ENCODE data around the gene GPR62. TPM values are rescaled to one million over a fixed set of nuclear protein-coding genes. Genes with fewer than 3 reads are reported as not detected.

The GPR62 gene
- total and polyA plus RNA-seq, 9 of the 15 experiments (the other 6 are each of a cell fraction or from before 2014, with no cell fraction given) = not detected

DNA sequence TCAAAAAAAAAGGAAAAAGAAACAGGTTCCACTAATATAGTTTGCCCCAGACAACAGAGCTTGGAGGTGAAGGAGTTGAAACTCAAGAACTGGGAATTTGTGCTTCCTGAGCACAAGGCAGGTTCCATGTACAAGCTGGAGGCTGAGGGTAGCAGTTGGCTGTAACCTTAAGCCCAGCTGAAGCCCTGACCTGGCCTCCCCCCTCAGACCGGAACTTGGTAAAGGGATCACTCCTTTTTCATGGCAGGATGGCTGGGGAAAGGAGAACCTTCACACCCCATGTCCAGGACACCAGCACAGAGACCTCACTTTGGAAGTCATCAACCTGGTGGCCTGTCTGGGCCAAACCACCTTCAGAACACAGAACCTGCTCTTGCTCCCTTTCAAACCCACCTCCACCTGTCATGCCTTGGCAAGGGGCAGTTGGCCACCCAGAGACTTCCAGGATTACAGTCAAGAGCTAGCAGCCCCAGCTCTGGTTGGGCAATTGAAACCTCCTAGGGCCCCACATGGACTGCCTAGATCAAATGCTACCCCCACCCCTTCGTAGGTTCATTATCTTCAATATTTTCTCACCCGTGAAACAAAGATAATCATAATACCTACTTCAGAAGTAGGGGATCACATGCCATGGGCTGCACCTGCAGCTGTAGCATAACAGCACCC, 37.0 kb downstream of the GPR62 start:
- Histone ChIP-seq H3K27ac (ENCODE audit: extremely low read depth, low read depth, low read length) (peak overlapping the region; percentile 74), H4K20me1 (replicated peaks; ENCODE audit: control insufficient read depth, insufficient read depth, low read length) (peaks cover 6% of the 10 kb centered on the region; the same call in 1 of the 2 replicates), H3K9me3 (replicated peaks; ENCODE audit: control insufficient read depth, insufficient read depth, low read depth, low read length) (0 out of 2 replicates have a peak, but pooled peaks cover 3% of the 10 kb centered on the region), H3K36me3 (ENCODE audit: control insufficient read depth, insufficient read depth, low read length) (peaks cover 47% of the 10 kb centered on the region), H3K27me3 (ENCODE audit: control insufficient read depth in 2 of 2, insufficient read depth in 2 of 2, low read length in 2 of 2) (no peaks in the 10 kb centered on the region), H3K4me3 (no peak overlapping the region), H2AFZ (ENCODE audit: low read depth, low read length) (no peak overlapping the region), H3K79me2 (ENCODE audit: control insufficient read depth, insufficient read depth, low read length) (peaks cover 37% of the 10 kb centered on the region), H3K9me1 (ENCODE audit: control insufficient read depth, insufficient read depth, low read length) (no peaks in the 10 kb centered on the region), H3K9ac (ENCODE audit: insufficient read depth in 1 of 2, low read depth in 2 of 2, low read length in 2 of 2) (peak overlapping the region; percentile 46 to 74; a peak in 3 of 4 replicates), H3K4me1 (replicated peaks in 1 of 2; ENCODE audit: control insufficient read depth in 2 of 2, insufficient read depth in 2 of 2, low read length in 2 of 2) (peaks cover 25 to 42% of the 10 kb centered on the region in 2 experiments), H3K4me2 (ENCODE audit: insufficient read depth, low read length) (peak overlapping the region; percentile 52)
- DNase-seq (ENCODE audit: extremely low read depth in 1 of 4, low spot score in 3 of 4) = peak in 1 of 4 experiments; percentile 40
- 43% methylated on average over 3 of the region's 3 CpGs for WGBS (ENCODE audit: insufficient coverage, low coverage, missing lambda C conversion rate)
- intact Hi-C loops (cut with micrococcal nuclease) (no loop called here), in situ Hi-C loops (cut with MboI) (no loop called here)
- peak; percentile 23 for FAIRE-seq
- no TSS peak for BruUV-seq (replicated peaks)
- ChIA-PET CTCF (ENCODE audit: low intra/inter-chr PET ratio) (no interaction called here), POLR2A (interaction anchor here (0.6 to 6.0 kb wide), 11 partner anchors 9 to 456 kb away, joined by 3 to 105 read pairs (median 4); partner anchors contain the start of genes ABHD14A, ABHD14B, ACY1 and PARP3)
- ATAC-seq = peak; percentile 26
- TF ChIP-seq TCF7 (IDR thresholded peaks at IDR 0.05; ENCODE audit: borderline replicate concordance) (0 out of 2 replicates have a peak, but pooled peaks have one; percentile 31), SIX5 (IDR thresholded peaks at IDR 0.05; ENCODE audit: borderline replicate concordance in 1 of 2, insufficient read depth in 1 of 2, low read depth in 1 of 2, low read length in 2 of 2) (no peak), SREBF2 (CRISPR knock-in tag; IDR thresholded peaks at IDR 0.05) (no peak), NCOA2 (IDR thresholded peaks at IDR 0.05; ENCODE audit: partially characterized antibody in 2 of 2) (no peak), NRF1 (conservative IDR thresholded peaks at IDR 0.05 in 1 of 2, IDR thresholded peaks at IDR 0.05 in 1 of 2) (no peak), MYNN (IDR thresholded peaks at IDR 0.05) (peak; percentile 42; the same call in 1 of the 2 replicates), MYNN (CRISPR knock-in tag; IDR thresholded peaks at IDR 0.05) (no peak), POLR2AphosphoS5 (IDR thresholded peaks at IDR 0.05; ENCODE audit: control insufficient read depth, insufficient read depth, low read depth, low read length) (peak; percentile 65; the same call in 1 of the 2 replicates), CBFB (CRISPR knock-in tag; IDR thresholded peaks at IDR 0.05) (no peak), FOSL1 (tag; conservative IDR thresholded peaks at IDR 0.05) (no peak), ZNF431 (CRISPR knock-in tag; IDR thresholded peaks at IDR 0.05) (no peak), SUPT5H (IDR thresholded peaks at IDR 0.05) (peak; percentile 11), ZNF224 (CRISPR knock-in tag; IDR thresholded peaks at IDR 0.05) (no peak)
- TF ChIP-seq, protein P1, sequence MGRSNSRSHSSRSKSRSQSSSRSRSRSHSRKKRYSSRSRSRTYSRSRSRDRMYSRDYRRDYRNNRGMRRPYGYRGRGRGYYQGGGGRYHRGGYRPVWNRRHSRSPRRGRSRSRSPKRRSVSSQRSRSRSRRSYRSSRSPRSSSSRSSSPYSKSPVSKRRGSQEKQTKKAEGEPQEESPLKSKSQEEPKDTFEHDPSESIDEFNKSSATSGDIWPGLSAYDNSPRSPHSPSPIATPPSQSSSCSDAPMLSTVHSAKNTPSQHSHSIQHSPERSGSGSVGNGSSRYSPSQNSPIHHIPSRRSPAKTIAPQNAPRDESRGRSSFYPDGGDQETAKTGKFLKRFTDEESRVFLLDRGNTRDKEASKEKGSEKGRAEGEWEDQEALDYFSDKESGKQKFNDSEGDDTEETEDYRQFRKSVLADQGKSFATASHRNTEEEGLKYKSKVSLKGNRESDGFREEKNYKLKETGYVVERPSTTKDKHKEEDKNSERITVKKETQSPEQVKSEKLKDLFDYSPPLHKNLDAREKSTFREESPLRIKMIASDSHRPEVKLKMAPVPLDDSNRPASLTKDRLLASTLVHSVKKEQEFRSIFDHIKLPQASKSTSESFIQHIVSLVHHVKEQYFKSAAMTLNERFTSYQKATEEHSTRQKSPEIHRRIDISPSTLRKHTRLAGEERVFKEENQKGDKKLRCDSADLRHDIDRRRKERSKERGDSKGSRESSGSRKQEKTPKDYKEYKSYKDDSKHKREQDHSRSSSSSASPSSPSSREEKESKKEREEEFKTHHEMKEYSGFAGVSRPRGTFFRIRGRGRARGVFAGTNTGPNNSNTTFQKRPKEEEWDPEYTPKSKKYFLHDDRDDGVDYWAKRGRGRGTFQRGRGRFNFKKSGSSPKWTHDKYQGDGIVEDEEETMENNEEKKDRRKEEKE (IDR thresholded peaks at IDR 0.05; ENCODE audit: borderline replicate concordance in 1 of 2, control insufficient read depth in 1 of 2, low read depth in 2 of 2, low read length in 1 of 2) = 0 out of 4 replicates have a peak, but pooled peaks of 1 of the 2 experiments have one; percentile 29
- TF ChIP-seq, protein P2, sequence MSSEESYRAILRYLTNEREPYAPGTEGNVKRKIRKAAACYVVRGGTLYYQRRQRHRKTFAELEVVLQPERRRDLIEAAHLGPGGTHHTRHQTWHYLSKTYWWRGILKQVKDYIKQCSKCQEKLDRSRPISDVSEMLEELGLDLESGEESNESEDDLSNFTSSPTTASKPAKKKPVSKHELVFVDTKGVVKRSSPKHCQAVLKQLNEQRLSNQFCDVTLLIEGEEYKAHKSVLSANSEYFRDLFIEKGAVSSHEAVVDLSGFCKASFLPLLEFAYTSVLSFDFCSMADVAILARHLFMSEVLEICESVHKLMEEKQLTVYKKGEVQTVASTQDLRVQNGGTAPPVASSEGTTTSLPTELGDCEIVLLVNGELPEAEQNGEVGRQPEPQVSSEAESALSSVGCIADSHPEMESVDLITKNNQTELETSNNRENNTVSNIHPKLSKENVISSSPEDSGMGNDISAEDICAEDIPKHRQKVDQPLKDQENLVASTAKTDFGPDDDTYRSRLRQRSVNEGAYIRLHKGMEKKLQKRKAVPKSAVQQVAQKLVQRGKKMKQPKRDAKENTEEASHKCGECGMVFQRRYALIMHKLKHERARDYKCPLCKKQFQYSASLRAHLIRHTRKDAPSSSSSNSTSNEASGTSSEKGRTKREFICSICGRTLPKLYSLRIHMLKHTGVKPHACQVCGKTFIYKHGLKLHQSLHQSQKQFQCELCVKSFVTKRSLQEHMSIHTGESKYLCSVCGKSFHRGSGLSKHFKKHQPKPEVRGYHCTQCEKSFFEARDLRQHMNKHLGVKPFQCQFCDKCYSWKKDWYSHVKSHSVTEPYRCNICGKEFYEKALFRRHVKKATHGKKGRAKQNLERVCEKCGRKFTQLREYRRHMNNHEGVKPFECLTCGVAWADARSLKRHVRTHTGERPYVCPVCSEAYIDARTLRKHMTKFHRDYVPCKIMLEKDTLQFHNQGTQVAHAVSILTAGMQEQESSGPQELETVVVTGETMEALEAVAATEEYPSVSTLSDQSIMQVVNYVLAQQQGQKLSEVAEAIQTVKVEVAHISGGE (CRISPR knock-in tag; IDR thresholded peaks at IDR 0.05) = no peak

Measured in K562 (cell line).